ENCODE measurements around the gene PRM3.

PRM3 gene

GRCh38 chr16:11272921-11273720 is at the start of gene PRM3:
Gene PRM3, minus strand, starts transcription at chr16:11273629. Its CDS starts 34 bp downstream, at chr16:11273595.
- no peak for DNase-seq (ENCODE audit: low read depth, low spot score)

- no peak for DNase-seq (ENCODE audit: low read depth, low spot score)
Measured at GRCh38 chr16:11322823-11323222, 49.4 kb upstream of the PRM3 start.

- DNase-seq (ENCODE audit: low read depth, low spot score) = no peak
Measured at GRCh38 chr16:11321662-11322061, 48.2 kb upstream of the PRM3 start.

- DNase-seq (ENCODE audit: low read depth, low spot score) = no peak
Measured at GRCh38 chr16:11320170-11320569, 46.7 kb upstream of the PRM3 start.

GRCh38 chr16:11319529-11320146 is 46.2 kb upstream of the PRM3 start:
- no peak for DNase-seq (ENCODE audit: low read depth, low spot score)

- no peak for DNase-seq (ENCODE audit: low read depth, low spot score)
Measured at GRCh38 chr16:11318817-11319216, 45.4 kb upstream of the PRM3 start.

GRCh38 chr16:11316331-11317015 is 43.0 kb upstream of the PRM3 start:
- no peak for DNase-seq (ENCODE audit: low read depth, low spot score)

GRCh38 chr16:11315510-11315909 is 42.1 kb upstream of the PRM3 start:
- peak; percentile 74 for DNase-seq (ENCODE audit: low read depth, low spot score)

- no peak for DNase-seq (ENCODE audit: low read depth, low spot score)
Measured at GRCh38 chr16:11314309-11314894, 41.0 kb upstream of the PRM3 start.

- no peak for DNase-seq (ENCODE audit: low read depth, low spot score)
Measured at GRCh38 chr16:11313493-11314308, 40.3 kb upstream of the PRM3 start.

GRCh38 chr16:11312718-11313492 is 39.5 kb upstream of the PRM3 start:
- no peak for DNase-seq (ENCODE audit: low read depth, low spot score)

- DNase-seq (ENCODE audit: low read depth, low spot score) = no peak
Measured at GRCh38 chr16:11310997-11311561, 37.6 kb upstream of the PRM3 start.

GRCh38 chr16:11310634-11310977 is 37.2 kb upstream of the PRM3 start:
- DNase-seq (ENCODE audit: low read depth, low spot score) = no peak

- DNase-seq (ENCODE audit: low read depth, low spot score) = no peak
Measured at GRCh38 chr16:11309895-11310633, 36.6 kb upstream of the PRM3 start.

GRCh38 chr16:11308493-11309283 is 35.3 kb upstream of the PRM3 start:
- DNase-seq (ENCODE audit: low read depth, low spot score) = no peak

GRCh38 chr16:11307639-11308492 is 34.4 kb upstream of the PRM3 start:
- DNase-seq (ENCODE audit: low read depth, low spot score) = no peak

- DNase-seq (ENCODE audit: low read depth, low spot score) = no peak
Measured at GRCh38 chr16:11306997-11307638, 33.7 kb upstream of the PRM3 start.

Measured in smooth muscle cell of the brain vasculature (primary cell).